HepG2 (cell line): ENCODE results near the gene ZC3H12A. TPM values are rescaled to one million over a fixed set of nuclear protein-coding genes. Genes with fewer than 3 reads are reported as not detected.

Source experiments
- ATAC-seq: fragments of 200-7000 bp; cut with Tn5 transposase; 3 replicates; pipeline ENCODE4 v1.9.1; 2020; ENCODE audit warnings: mild to moderate bottlenecking, moderate library complexity
- BruUV-seq: library from RNA; stranded (reverse); fragments of 400-500 nt; replicated peaks from 2 replicates; lab custom pipeline; 2021; lab: Mats Ljungman, UMichigan
- CTCF ChIA-PET: fragments of 300-600 bp; formaldehyde crosslinking; extraction: SDS; loops from one replicate; lab custom pipeline; 2021; ENCODE audit warnings: low total read pairs, inconsistent platforms, low intra/inter-chr PET ratio; lab: Yijun Ruan, JAX
- POLR2A ChIA-PET: fragments of 350-600 bp; sonication (Branson Sonifier 250); formaldehyde crosslinking; loops from one replicate; lab custom pipeline; 2020; ENCODE audit warnings: antibody characterized with exemption, inconsistent platforms; lab: Yijun Ruan, JAX
- DNase-seq: peaks from one replicate; pipeline ENCODE4 v3.0.0-alpha.2; 2015; ENCODE audit warnings: low spot score
- FAIRE-seq: peaks from 3 replicates; lab custom pipeline; 2011; peaks lifted over from hg19 to GRCh38; lab: Jason Lieb, UNC
- H2AFZ ChIP-seq: one replicate; pipeline ENCODE4 v1.6.1; 2011; ENCODE audit warnings: low read length, inconsistent platforms
- H3K27ac ChIP-seq: fragments of 300-600 bp; 3 replicates; pipeline ENCODE4 v1.8.0; 2011; ENCODE audit warnings: mixed run types, mild to moderate bottlenecking, mixed read lengths, low read length, inconsistent platforms; ENCODE audit not compliant: insufficient read depth; ENCODE audit errors: extremely low read length
- H3K27me3 ChIP-seq, 2 experiments: fragments of 200-600 bp in 1 of 2; 2 replicates in 1 of 2; 3 replicates in 1 of 2; pipeline versions ENCODE4 v1.6.0 to v1.8.0; 2011; ENCODE audit warnings: low read length in 2 of 2, mild to moderate bottlenecking in 2 of 2, moderate library complexity in 2 of 2, inconsistent platforms in 1 of 2; ENCODE audit not compliant: insufficient read depth in 2 of 2, control insufficient read depth in 1 of 2
- H3K36me3 ChIP-seq, 2 experiments: fragments of 200-600 bp in 1 of 2; replicated peaks in 1 of 2; 2 replicates in 1 of 2; 3 replicates in 1 of 2; pipeline versions ENCODE4 v1.5.1 to v1.8.0; 2011; ENCODE audit warnings: low read length in 2 of 2, inconsistent platforms in 1 of 2; ENCODE audit not compliant: insufficient read depth in 2 of 2, control insufficient read depth in 1 of 2
- H3K4me1 ChIP-seq: 2 replicates; pipeline ENCODE4 v1.5.1; 2012; ENCODE audit warnings: low read length, inconsistent platforms; ENCODE audit not compliant: insufficient read depth
- H3K4me2 ChIP-seq: 2 replicates; pipeline ENCODE4 v1.6.0; 2011; ENCODE audit warnings: low read depth, low read length, inconsistent platforms
- H3K4me3 ChIP-seq, 3 experiments: fragments of 200-600 bp in 1 of 3; sonication (generic), shearing (Covaris generic) in 1 of 3; replicated peaks in 1 of 3; 2 replicates each; pipeline ENCODE4 v1.5.1; 2011 to 2016; ENCODE audit warnings: low read length in 3 of 3, inconsistent platforms in 2 of 3, low read depth in 2 of 3, mild to moderate bottlenecking in 2 of 3, control low read depth in 1 of 3, mixed read lengths in 1 of 3; ENCODE audit not compliant: insufficient read depth in 1 of 3
- H3K79me2 ChIP-seq: one replicate; pipeline ENCODE4 v1.6.1; 2011; ENCODE audit warnings: low read length, inconsistent platforms; ENCODE audit not compliant: insufficient read depth
- H3K9ac ChIP-seq: 2 replicates; pipeline ENCODE4 v1.6.0; 2011; ENCODE audit warnings: mild to moderate bottlenecking, low read depth, low read length, inconsistent platforms; ENCODE audit not compliant: insufficient read depth
- H3K9me3 ChIP-seq: 2 replicates; pipeline ENCODE4 v1.5.1; 2012; ENCODE audit warnings: mild to moderate bottlenecking, low read length
- H4K20me1 ChIP-seq: 2 replicates; pipeline ENCODE4 v1.6.0; 2011; ENCODE audit warnings: inconsistent platforms, mild to moderate bottlenecking, low read length, moderate library complexity; ENCODE audit not compliant: insufficient read depth
- IKZF1 ChIP-seq: fragments of 450-650 bp; IDR thresholded peaks from 2 replicates; pipeline ENCODE4 v1.7.1; 2016
- MIER3 ChIP-seq: IDR thresholded peaks from 2 replicates; pipeline ENCODE4 v1.6.1; 2016; ENCODE audit warnings: missing compliant biosample characterization, borderline replicate concordance
- SP2 ChIP-seq: sonication (generic); formaldehyde crosslinking; IDR thresholded peaks from 2 replicates; pipeline ENCODE4 v1.5.1; 2020; ENCODE audit warnings: mild to moderate bottlenecking, missing genetic modification reagents
- ZNF260 ChIP-seq: sonication (generic); formaldehyde crosslinking; IDR thresholded peaks from 2 replicates; pipeline ENCODE4 v1.4.0; 2020; ENCODE audit warnings: missing genetic modification reagents, low read depth, mild to moderate bottlenecking, borderline replicate concordance
- ZNF598 ChIP-seq: sonication (generic); formaldehyde crosslinking; IDR thresholded peaks from 2 replicates; pipeline ENCODE4 v1.5.1; 2020; ENCODE audit warnings: mild to moderate bottlenecking, missing genetic modification reagents, borderline replicate concordance
- WGBS: methylation state at CpG from one replicate; pipeline ENCODE4 v1.1.6; 2017; ENCODE audit warnings: low lambda C conversion rate; 5-methylcytosine and 5-hydroxymethylcytosine counted together
- in situ Hi-C: cut with HindIII; loops from 2 replicates; pipeline ENCODE4 v1.10.0; 2017; ENCODE audit warnings: low pct_unique_long_range_greater_than_20kb; ENCODE audit not compliant: extremely low pct_ligation_motif_present
- intact Hi-C: fragments of 100-400 bp; cut with micrococcal nuclease; formaldehyde crosslinking; loops from one replicate; pipeline ENCODE4 v1.10.0; 2022; ENCODE audit not compliant: unreplicated experiment
- polyA plus RNA-seq, 8 experiments: library from polyadenylated mRNA; depleted of rRNA in 3 of 8; stranded (reverse) in 7 of 8; unstranded in 1 of 8; fragments of >200 nt; fragmentation: Illumina TruSeq in 4 of 8; extraction: Trizol in 4 of 8; gene quantifications; 2 replicates each; pipeline versions ENCODE4 v1.2.1 to v1.2.3, GENCODE V29; 2011 to 2016; ENCODE audit warnings: low read depth in 4 of 8, missing spikeins in 1 of 8, mixed read lengths in 1 of 8; ENCODE audit not compliant: insufficient read depth in 1 of 8
- total RNA-seq, 5 experiments: library from RNA; depleted of rRNA; stranded (reverse); fragments of >200 nt; fragmentation: Illumina TruSeq; extraction: Trizol; gene quantifications; 2 replicates each; pipeline ENCODE4 v1.2.3, GENCODE V29; 2016; ENCODE audit warnings: low read depth in 1 of 5
- TF ChIP-seq, protein P1 (sequence below): sonication (generic); formaldehyde crosslinking; IDR thresholded peaks from 2 replicates; pipeline ENCODE4 v1.8.0; 2022; ENCODE audit warnings: missing genetic modification reagents, mild to moderate bottlenecking, moderate library complexity, borderline replicate concordance
- TF ChIP-seq, protein P2 (sequence below): sonication (generic); formaldehyde crosslinking; conservative IDR thresholded peaks from 2 replicates; pipeline ENCODE4 v1.8.0; 2022; ENCODE audit warnings: low read depth, missing genetic modification reagents

Gene ZC3H12A
- total and polyA plus RNA-seq, 2 of the 13 experiments (the other 11 are each of a cell fraction or from before 2014, with no cell fraction given) = 6.8 to 13.3 TPM

DNA sequence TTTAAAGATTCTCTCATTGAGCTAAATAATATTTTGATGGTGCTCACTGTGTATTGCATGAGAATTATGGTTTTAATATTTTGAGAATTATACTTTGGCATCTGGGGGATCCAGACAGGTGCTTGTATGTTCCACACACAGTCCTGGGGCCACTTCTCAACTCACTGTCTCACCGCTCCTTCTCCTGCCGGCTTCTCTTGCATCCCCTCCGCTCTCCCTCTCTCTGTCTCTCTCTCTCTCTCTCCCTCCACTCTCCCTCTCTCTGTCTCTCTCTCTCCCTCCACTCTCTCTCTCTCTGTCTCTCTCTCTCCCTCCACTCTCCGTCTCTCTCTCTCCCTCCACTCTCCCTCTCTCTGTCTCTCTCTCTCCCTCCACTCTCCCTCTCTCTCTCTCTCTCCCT lies 32.2 kb upstream of the ZC3H12A start (continued):
- TF ChIP-seq, protein P1, sequence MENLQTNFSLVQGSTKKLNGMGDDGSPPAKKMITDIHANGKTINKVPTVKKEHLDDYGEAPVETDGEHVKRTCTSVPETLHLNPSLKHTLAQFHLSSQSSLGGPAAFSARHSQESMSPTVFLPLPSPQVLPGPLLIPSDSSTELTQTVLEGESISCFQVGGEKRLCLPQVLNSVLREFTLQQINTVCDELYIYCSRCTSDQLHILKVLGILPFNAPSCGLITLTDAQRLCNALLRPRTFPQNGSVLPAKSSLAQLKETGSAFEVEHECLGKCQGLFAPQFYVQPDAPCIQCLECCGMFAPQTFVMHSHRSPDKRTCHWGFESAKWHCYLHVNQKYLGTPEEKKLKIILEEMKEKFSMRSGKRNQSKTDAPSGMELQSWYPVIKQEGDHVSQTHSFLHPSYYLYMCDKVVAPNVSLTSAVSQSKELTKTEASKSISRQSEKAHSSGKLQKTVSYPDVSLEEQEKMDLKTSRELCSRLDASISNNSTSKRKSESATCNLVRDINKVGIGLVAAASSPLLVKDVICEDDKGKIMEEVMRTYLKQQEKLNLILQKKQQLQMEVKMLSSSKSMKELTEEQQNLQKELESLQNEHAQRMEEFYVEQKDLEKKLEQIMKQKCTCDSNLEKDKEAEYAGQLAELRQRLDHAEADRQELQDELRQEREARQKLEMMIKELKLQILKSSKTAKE (CRISPR knock-in tag) = no peak
- TF ChIP-seq ZNF260 (CRISPR knock-in tag) = no peak
- no peak for TF ChIP-seq MIER3 (CRISPR knock-in tag)
- TF ChIP-seq, protein P2, sequence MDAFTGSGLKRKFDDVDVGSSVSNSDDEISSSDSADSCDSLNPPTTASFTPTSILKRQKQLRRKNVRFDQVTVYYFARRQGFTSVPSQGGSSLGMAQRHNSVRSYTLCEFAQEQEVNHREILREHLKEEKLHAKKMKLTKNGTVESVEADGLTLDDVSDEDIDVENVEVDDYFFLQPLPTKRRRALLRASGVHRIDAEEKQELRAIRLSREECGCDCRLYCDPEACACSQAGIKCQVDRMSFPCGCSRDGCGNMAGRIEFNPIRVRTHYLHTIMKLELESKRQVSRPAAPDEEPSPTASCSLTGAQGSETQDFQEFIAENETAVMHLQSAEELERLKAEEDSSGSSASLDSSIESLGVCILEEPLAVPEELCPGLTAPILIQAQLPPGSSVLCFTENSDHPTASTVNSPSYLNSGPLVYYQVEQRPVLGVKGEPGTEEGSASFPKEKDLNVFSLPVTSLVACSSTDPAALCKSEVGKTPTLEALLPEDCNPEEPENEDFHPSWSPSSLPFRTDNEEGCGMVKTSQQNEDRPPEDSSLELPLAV (CRISPR knock-in tag) = no peak
- no peak for TF ChIP-seq ZNF598

DNA sequence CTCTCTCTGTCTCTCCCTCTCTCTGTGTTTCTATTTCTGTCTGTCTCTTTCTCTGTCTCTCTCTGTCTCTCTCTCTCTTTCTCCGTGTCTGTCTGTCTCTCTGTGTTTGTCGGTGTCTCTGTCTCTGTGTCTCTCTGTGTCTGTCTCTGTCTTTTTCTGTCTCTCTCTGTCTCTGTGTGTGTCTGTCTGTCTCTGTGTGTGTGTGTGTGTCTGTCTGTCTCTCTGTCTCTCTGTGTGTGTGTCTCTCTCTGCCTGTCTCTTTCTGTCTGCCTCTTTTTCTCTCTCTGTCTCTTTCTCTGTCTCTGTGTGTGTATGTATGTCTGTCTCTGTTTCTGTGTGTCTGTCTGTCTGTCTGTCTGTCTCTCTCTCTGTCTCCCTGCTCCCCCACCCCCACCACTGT lies 31.7 kb upstream of the ZC3H12A start:
- WGBS = 58% methylated on average over 2 of the region's 2 CpGs
- H3K79me2 ChIP-seq = no peaks in the 10 kb centered on the region
- FAIRE-seq = no peak
- no peaks in the 10 kb centered on the region for H3K9me3 ChIP-seq
- H3K36me3 ChIP-seq = no peaks in the 10 kb centered on the region
- no peaks in the 10 kb centered on the region for H4K20me1 ChIP-seq
- intact Hi-C loops (no loop called here), in situ Hi-C loops (loop anchor here (25.0 kb wide), 1 partner anchor 730 kb away; no protein-coding TSS in a partner anchor)
- H3K4me1 ChIP-seq = no peaks in the 10 kb centered on the region
- ChIA-PET CTCF (no interaction called here), POLR2A (no interaction called here)
- peaks cover 2 to 30% of the 10 kb centered on the region in 2 experiments; a peak in 4 of 5 replicates for H3K27me3 ChIP-seq
- H3K4me2 ChIP-seq = no peak overlapping the region
- H2AFZ ChIP-seq = no peak overlapping the region
- ATAC-seq = no peak
- H3K27ac ChIP-seq = no peak overlapping the region
- H3K4me3 ChIP-seq = no peak overlapping the region
- BruUV-seq = no TSS peak
- H3K9ac ChIP-seq = no peak overlapping the region
- DNase-seq = no peak
- no peak for TF ChIP-seq SP2 (CRISPR knock-in tag)
- TF ChIP-seq, protein P1 (CRISPR knock-in tag) = no peak
- no peak for TF ChIP-seq IKZF1
